OCI-LY7 (cell line): Measurements from ENCODE around the gene SIAE. TPM values are rescaled to one million over a fixed set of nuclear protein-coding genes. Genes with fewer than 3 reads are reported as not detected.

Experiments used
- BruUV-seq: library from RNA; stranded (reverse); fragments of 400-500 nt; replicated peaks from 2 replicates; lab custom pipeline; 2021; lab: Mats Ljungman, UMichigan
- CTCF ChIA-PET: fragments of 300-600 bp; sonication (Branson Sonifier 250); formaldehyde crosslinking; loops from one replicate; lab custom pipeline; 2022; ENCODE audit warnings: antibody characterized with exemption; ENCODE audit not compliant: unreplicated experiment; lab: Charles Lee
- POLR2A ChIA-PET: fragments of 300-600 bp; sonication (Branson Sonifier 250); formaldehyde crosslinking; loops from one replicate; lab custom pipeline; 2022; ENCODE audit warnings: antibody characterized with exemption; lab: Charles Lee
- DNase-seq: peaks from one replicate; pipeline ENCODE4 v3.0.0-alpha.2; 2015; ENCODE audit warnings: low spot score
- H2AFZ ChIP-seq: fragments of 200-600 bp; sonication (generic), shearing (Covaris generic); 2 replicates; pipeline ENCODE4 v1.6.1; 2014; ENCODE audit warnings: mild to moderate bottlenecking, antibody characterized with exemption, low read length, moderate library complexity
- H3K27ac ChIP-seq: fragments of 200-600 bp; sonication (generic); 2 replicates; pipeline ENCODE4 v1.5.1; 2014; ENCODE audit warnings: mixed run types, low read depth, mild to moderate bottlenecking, moderate library complexity, low read length, inconsistent platforms; ENCODE audit not compliant: poor library complexity, severe bottlenecking
- H3K36me3 ChIP-seq: fragments of 200-600 bp; sonication (generic); 2 replicates; pipeline ENCODE4 v1.6.1; 2014; ENCODE audit warnings: mild to moderate bottlenecking, antibody characterized with exemption, low read length, moderate library complexity, mixed read lengths; ENCODE audit not compliant: insufficient read depth
- H3K4me1 ChIP-seq: fragments of 200-600 bp; sonication (generic); 2 replicates; pipeline ENCODE4 v1.5.1; 2014; ENCODE audit warnings: mild to moderate bottlenecking, low read length; ENCODE audit not compliant: insufficient read depth, poor library complexity, severe bottlenecking
- H3K4me2 ChIP-seq: fragments of 200-600 bp; sonication (generic); 2 replicates; pipeline ENCODE4 v1.6.1; 2014; ENCODE audit warnings: mild to moderate bottlenecking, low read length
- H3K4me3 ChIP-seq: fragments of 200-600 bp; sonication (generic); 2 replicates; pipeline ENCODE4 v1.5.1; 2014; ENCODE audit warnings: mild to moderate bottlenecking, low read depth, low read length; ENCODE audit not compliant: poor library complexity, severe bottlenecking
- H3K79me2 ChIP-seq: fragments of 200-600 bp; sonication (generic); 2 replicates; pipeline ENCODE4 v1.6.1; 2016; ENCODE audit warnings: low read depth, mild to moderate bottlenecking, low read length, moderate library complexity, mixed read lengths; ENCODE audit not compliant: insufficient read depth
- H3K9me2 ChIP-seq: fragments of 200-600 bp; sonication (generic); 2 replicates; pipeline ENCODE4 v1.6.1; 2016; ENCODE audit warnings: mild to moderate bottlenecking, low read length, mixed read lengths; ENCODE audit not compliant: insufficient read depth
- H3K9me3 ChIP-seq: fragments of 200-600 bp; sonication (generic); 2 replicates; pipeline ENCODE4 v1.6.1; 2014; ENCODE audit warnings: mild to moderate bottlenecking, mixed run types, low read length, mixed read lengths
- H4K20me1 ChIP-seq: fragments of 200-600 bp; sonication (generic); 2 replicates; pipeline ENCODE4 v1.6.1; 2014; ENCODE audit warnings: mild to moderate bottlenecking, antibody characterized with exemption, low read length, moderate library complexity, mixed read lengths; ENCODE audit not compliant: insufficient read depth
- EZH2phosphoT487 ChIP-seq: fragments of 200-600 bp; sonication (generic); IDR thresholded peaks from 2 replicates; pipeline ENCODE4 v1.6.1; 2018; ENCODE audit warnings: low read depth, borderline replicate concordance, mild to moderate bottlenecking, mixed run types, antibody characterized with exemption, low read length, moderate library complexity, mixed read lengths
- intact Hi-C: fragments of 100-400 bp; cut with micrococcal nuclease; formaldehyde crosslinking; loops from one replicate; pipeline ENCODE4 v1.10.0; 2022; ENCODE audit not compliant: unreplicated experiment
- total RNA-seq, 2 experiments: library from RNA; depleted of rRNA in 1 of 2; stranded (reverse); fragments of >200 nt in 1 of 2; shearing (Covaris generic) in 1 of 2; gene quantifications; 2 replicates each; pipeline ENCODE4 v1.2.3, GENCODE V29; 2014 to 2022
- TF ChIP-seq, protein P1 (sequence below): fragments of 200-600 bp; sonication (generic); conservative IDR thresholded peaks from 2 replicates; pipeline ENCODE4 v1.5.1; 2014; ENCODE audit warnings: mild to moderate bottlenecking, antibody characterized with exemption, low read length, moderate library complexity, mixed read lengths

The SIAE gene
- total RNA-seq, 2 experiments from 2014 or later: 2.6 to 8.6 TPM

DNA sequence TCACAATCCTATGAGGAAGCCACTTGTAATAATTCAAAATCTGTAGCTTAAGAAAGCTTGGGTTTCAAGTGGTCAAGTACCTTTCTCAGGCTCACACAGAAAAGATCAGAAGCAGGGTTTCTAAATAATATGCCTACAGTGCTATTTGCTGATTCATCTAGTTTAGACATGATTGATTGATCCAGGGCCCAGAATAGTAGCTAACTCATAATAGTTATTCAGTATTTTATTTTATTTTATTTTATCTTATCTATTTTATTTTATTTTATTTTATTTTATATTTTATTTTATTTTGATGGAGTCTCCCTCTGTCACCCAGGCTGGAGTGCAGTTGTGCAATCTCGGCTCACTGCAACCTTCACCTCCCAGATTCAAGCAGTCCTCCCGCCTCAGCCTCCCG, 78.2 kb downstream of the SIAE start:
- Histone ChIP-seq H3K27ac (no peak overlapping the region), H2AFZ (no peak overlapping the region), H3K4me1 (no peaks in the 10 kb centered on the region), H3K9me3 (no peaks in the 10 kb centered on the region), H3K79me2 (no peaks in the 10 kb centered on the region), H3K4me2 (no peak overlapping the region), H3K4me3 (no peak overlapping the region), H4K20me1 (no peaks in the 10 kb centered on the region), H3K9me2 (no peaks in the 10 kb centered on the region), H3K36me3 (no peaks in the 10 kb centered on the region)
- DNase-seq: no peak
- TF ChIP-seq, protein P1, sequence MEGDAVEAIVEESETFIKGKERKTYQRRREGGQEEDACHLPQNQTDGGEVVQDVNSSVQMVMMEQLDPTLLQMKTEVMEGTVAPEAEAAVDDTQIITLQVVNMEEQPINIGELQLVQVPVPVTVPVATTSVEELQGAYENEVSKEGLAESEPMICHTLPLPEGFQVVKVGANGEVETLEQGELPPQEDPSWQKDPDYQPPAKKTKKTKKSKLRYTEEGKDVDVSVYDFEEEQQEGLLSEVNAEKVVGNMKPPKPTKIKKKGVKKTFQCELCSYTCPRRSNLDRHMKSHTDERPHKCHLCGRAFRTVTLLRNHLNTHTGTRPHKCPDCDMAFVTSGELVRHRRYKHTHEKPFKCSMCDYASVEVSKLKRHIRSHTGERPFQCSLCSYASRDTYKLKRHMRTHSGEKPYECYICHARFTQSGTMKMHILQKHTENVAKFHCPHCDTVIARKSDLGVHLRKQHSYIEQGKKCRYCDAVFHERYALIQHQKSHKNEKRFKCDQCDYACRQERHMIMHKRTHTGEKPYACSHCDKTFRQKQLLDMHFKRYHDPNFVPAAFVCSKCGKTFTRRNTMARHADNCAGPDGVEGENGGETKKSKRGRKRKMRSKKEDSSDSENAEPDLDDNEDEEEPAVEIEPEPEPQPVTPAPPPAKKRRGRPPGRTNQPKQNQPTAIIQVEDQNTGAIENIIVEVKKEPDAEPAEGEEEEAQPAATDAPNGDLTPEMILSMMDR: no peak
- no peak for TF ChIP-seq EZH2phosphoT487
- no TSS peak for BruUV-seq
- ChIA-PET CTCF (no interaction called here), POLR2A (no interaction called here)
- intact Hi-C loops: no loop called here

DNA sequence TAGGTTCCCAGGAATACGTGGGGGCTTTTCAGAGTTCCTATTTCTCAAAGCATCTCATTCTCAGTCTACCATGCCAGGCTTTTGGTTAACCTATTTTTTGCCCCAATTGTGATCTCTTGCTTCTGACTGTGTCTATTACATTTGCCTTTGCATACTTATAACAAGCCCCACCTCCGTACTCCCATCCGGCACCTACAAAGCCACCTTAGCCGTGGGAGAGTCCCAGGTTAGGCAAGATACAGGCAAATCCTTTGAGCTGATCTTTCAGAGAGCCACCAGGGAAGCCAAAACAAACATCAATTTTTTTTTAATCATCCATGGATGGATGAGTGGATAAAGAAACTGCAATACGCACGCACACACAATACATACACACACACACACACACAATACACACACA, 80.9 kb downstream of the SIAE start:
- Histone ChIP-seq H3K9me3 (no peaks in the 10 kb centered on the region), H3K36me3 (no peaks in the 10 kb centered on the region), H3K4me3 (no peak overlapping the region), H3K79me2 (no peaks in the 10 kb centered on the region), H3K9me2 (no peaks in the 10 kb centered on the region), H3K27ac (no peak overlapping the region), H4K20me1 (no peaks in the 10 kb centered on the region), H3K4me2 (no peak overlapping the region), H3K4me1 (no peaks in the 10 kb centered on the region), H2AFZ (no peak overlapping the region)
- no peak for DNase-seq
- POLR2A ChIA-PET: no interaction called here
- no TSS peak for BruUV-seq
- intact Hi-C loops: no loop called here
- no peak for TF ChIP-seq EZH2phosphoT487
- TF ChIP-seq, protein P1: no peak
- CTCF ChIA-PET: interaction anchor here (0.6 kb wide), 1 partner anchor 247 kb away, joined by 3 read pairs; no protein-coding TSS in a partner anchor

DNA sequence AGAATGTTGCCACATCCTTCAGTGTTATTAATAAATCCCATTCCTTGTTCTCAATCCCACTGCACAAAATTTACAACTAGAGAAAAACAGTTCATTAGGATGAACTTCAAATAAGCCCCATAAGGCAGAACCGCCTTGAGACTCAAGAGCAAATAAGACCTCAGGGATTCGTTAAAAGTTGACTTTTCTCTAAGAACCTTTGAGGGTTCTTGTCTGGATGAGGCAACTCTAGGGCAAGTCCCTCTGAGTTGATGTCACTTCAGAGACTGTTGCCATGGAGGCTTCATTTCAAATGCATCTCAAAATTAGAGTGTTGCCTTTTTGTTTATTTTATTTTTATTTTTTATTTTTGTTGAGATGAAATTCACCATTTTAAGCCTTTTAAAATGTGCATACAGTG, 82.1 kb downstream of the SIAE start:
- intact Hi-C loops: no loop called here

More for the DNA sequence above, 82.1 kb downstream of the SIAE start:
- Histone ChIP-seq H3K9me3 (no peaks in the 10 kb centered on the region), H2AFZ (no peak overlapping the region), H4K20me1 (no peaks in the 10 kb centered on the region), H3K4me2 (no peak overlapping the region), H3K27ac (no peak overlapping the region), H3K4me3 (no peak overlapping the region), H3K79me2 (no peaks in the 10 kb centered on the region), H3K4me1 (no peaks in the 10 kb centered on the region), H3K9me2 (no peaks in the 10 kb centered on the region), H3K36me3 (no peaks in the 10 kb centered on the region)
- DNase-seq: no peak
- CTCF ChIA-PET: no interaction called here
- BruUV-seq: no TSS peak
- no peak for TF ChIP-seq EZH2phosphoT487
- TF ChIP-seq, protein P1: no peak
- POLR2A ChIA-PET: no interaction called here
